K562 (cell line): ENCODE measurements around the gene SSTR5. TPM values are rescaled to one million over a fixed set of nuclear protein-coding genes. Genes with fewer than 3 reads are reported as not detected.

Experiments used
- ATAC-seq: fragments of 200-7000 bp; cut with Tn5 transposase; 3 replicates; pipeline ENCODE4 v1.9.1; 2020; ENCODE audit warnings: moderate library complexity
- BruUV-seq: library from RNA; stranded (reverse); fragments of 400-500 nt; replicated peaks from 2 replicates; lab custom pipeline; 2021; lab: Mats Ljungman, UMichigan
- CTCF ChIA-PET: fragments of 300-600 bp; formaldehyde crosslinking; extraction: SDS; loops from one replicate; lab custom pipeline; 2021; ENCODE audit warnings: low intra/inter-chr PET ratio; lab: Yijun Ruan, JAX
- POLR2A ChIA-PET: fragments of 300-600, 350-650 bp; sonication (Branson Sonifier 250); formaldehyde crosslinking; extraction: SDS; loops from one replicate; lab custom pipeline; 2021; ENCODE audit warnings: antibody characterized with exemption, inconsistent platforms; lab: Yijun Ruan, JAX
- DNase-seq, 4 experiments: peaks; one replicate each; pipeline versions ENCODE4 v3.0.0 to v3.0.0-alpha.2; 2011 to 2018; ENCODE audit warnings: low spot score in 3 of 4, mixed read lengths in 3 of 4; ENCODE audit errors: extremely low read depth in 1 of 4
- FAIRE-seq: peaks from 2 replicates; lab custom pipeline; 2011; peaks lifted over from hg19 to GRCh38; lab: Jason Lieb, UNC
- H2AFZ ChIP-seq: 2 replicates; pipeline ENCODE4 v1.6.0; 2011; ENCODE audit warnings: low read depth, low read length, control low read depth, inconsistent platforms
- H3K27ac ChIP-seq: fragments of 200-600 bp; 3 replicates; pipeline ENCODE4 v1.8.0; 2011; ENCODE audit warnings: low read depth, mild to moderate bottlenecking, control low read depth, inconsistent platforms, low read length, moderate library complexity, mixed read lengths; ENCODE audit errors: extremely low read depth
- H3K27me3 ChIP-seq, 2 experiments: fragments of 300-600 bp in 1 of 2; 2 replicates in 1 of 2; 3 replicates in 1 of 2; pipeline versions ENCODE4 v1.6.0 to v1.8.0; 2011; ENCODE audit warnings: inconsistent platforms in 2 of 2, low read length in 2 of 2, mild to moderate bottlenecking in 1 of 2, mixed read lengths in 1 of 2, moderate library complexity in 1 of 2; ENCODE audit not compliant: control insufficient read depth in 2 of 2, insufficient read depth in 2 of 2
- H3K36me3 ChIP-seq: fragments of 300-600 bp; 3 replicates; pipeline ENCODE4 v1.8.0; 2011; ENCODE audit warnings: mild to moderate bottlenecking, low read length, inconsistent platforms; ENCODE audit not compliant: control insufficient read depth, insufficient read depth
- H3K4me1 ChIP-seq, 2 experiments: fragments of 200-600 bp in 1 of 2; replicated peaks in 1 of 2; 2 replicates in 1 of 2; 3 replicates in 1 of 2; pipeline versions ENCODE4 v1.5.1 to v1.8.0; 2011; ENCODE audit warnings: inconsistent platforms in 2 of 2, low read length in 2 of 2, mild to moderate bottlenecking in 1 of 2, mixed read lengths in 1 of 2, moderate library complexity in 1 of 2; ENCODE audit not compliant: control insufficient read depth in 2 of 2, insufficient read depth in 2 of 2
- H3K4me2 ChIP-seq: 2 replicates; pipeline ENCODE4 v1.6.1; 2011; ENCODE audit warnings: low read length, control low read depth, inconsistent platforms, mixed read lengths; ENCODE audit not compliant: insufficient read depth
- H3K4me3 ChIP-seq: fragments of 200-600 bp; sonication (generic), shearing (Covaris generic); 2 replicates; pipeline ENCODE4 v1.5.1; 2016; ENCODE audit warnings: control low read depth, inconsistent platforms
- H3K79me2 ChIP-seq: fragments of 200-600 bp; 3 replicates; pipeline ENCODE4 v1.8.0; 2011; ENCODE audit warnings: low read length, inconsistent platforms; ENCODE audit not compliant: control insufficient read depth, insufficient read depth
- H3K9ac ChIP-seq, 2 experiments: 2 replicates each; pipeline versions ENCODE4 v1.6.0 to v1.6.1; 2011; ENCODE audit warnings: low read depth in 2 of 2, low read length in 2 of 2, control low read depth in 1 of 2, inconsistent platforms in 1 of 2, mild to moderate bottlenecking in 1 of 2, mixed read lengths in 1 of 2; ENCODE audit not compliant: insufficient read depth in 1 of 2
- H3K9me1 ChIP-seq: one replicate; pipeline ENCODE4 v1.6.0; 2011; ENCODE audit warnings: inconsistent platforms, mild to moderate bottlenecking, low read length, moderate library complexity; ENCODE audit not compliant: control insufficient read depth, insufficient read depth
- H3K9me3 ChIP-seq: replicated peaks from 2 replicates; pipeline ENCODE4 v1.5.1; 2011; ENCODE audit warnings: low read depth, low read length, inconsistent platforms; ENCODE audit not compliant: control insufficient read depth, insufficient read depth
- H4K20me1 ChIP-seq: replicated peaks from 2 replicates; pipeline ENCODE4 v1.6.1; 2011; ENCODE audit warnings: low read length, inconsistent platforms, mixed read lengths; ENCODE audit not compliant: control insufficient read depth, insufficient read depth
- AFF1 ChIP-seq, 2 experiments: fragments of 450-650 bp; IDR thresholded peaks; 2 replicates each; pipeline ENCODE4 v1.6.1; 2018; ENCODE audit warnings: mild to moderate bottlenecking in 2 of 2, low read depth in 1 of 2; ENCODE audit not compliant: partially characterized antibody in 2 of 2
- CBX2 ChIP-seq: fragments of 200-600 bp; sonication (generic); IDR thresholded peaks from one replicate; pipeline ENCODE4 v1.6.1; 2012; ENCODE audit warnings: mild to moderate bottlenecking, low read length, inconsistent platforms; ENCODE audit not compliant: insufficient read depth, poor library complexity, severe bottlenecking
- DACH1 ChIP-seq: fragments of 450-650 bp; IDR thresholded peaks from 2 replicates; pipeline ENCODE4 v1.6.1; 2018; ENCODE audit not compliant: partially characterized antibody
- EZH2 ChIP-seq: IDR thresholded peaks from 2 replicates; pipeline ENCODE4 v1.6.1; 2012; ENCODE audit warnings: low read depth, mild to moderate bottlenecking, inconsistent platforms, low read length, borderline replicate concordance
- KDM4B ChIP-seq, 2 experiments: fragments of 450-650 bp in 1 of 2; sonication (generic) in 1 of 2; IDR thresholded peaks; 2 replicates each; pipeline ENCODE4 v1.6.1; 2016 to 2017; ENCODE audit warnings: borderline replicate concordance in 2 of 2, antibody characterized with exemption in 1 of 2, low read depth in 1 of 2, mild to moderate bottlenecking in 1 of 2
- MXI1 ChIP-seq: IDR thresholded peaks from 2 replicates; pipeline ENCODE4 v1.6.1; 2011; ENCODE audit warnings: low read depth, mild to moderate bottlenecking, improper control_type of control experiment, low read length
- SNRNP70 ChIP-seq: fragments of 200-400 bp; formaldehyde crosslinking; optimal IDR thresholded peaks from 2 replicates; pipeline ENCODE3; 2017; ENCODE audit warnings: low read depth, low read length
- SRSF1 ChIP-seq: fragments of 200-400 bp; formaldehyde crosslinking; IDR thresholded peaks from 2 replicates; pipeline ENCODE4 v1.6.1; 2017; ENCODE audit warnings: mild to moderate bottlenecking, low read depth, low read length, moderate library complexity
- WGBS: fragments of 100-300 bp; shearing (Covaris generic); methylation state at CpG from one replicate; pipeline ENCODE4 v1.1.6; 2016; ENCODE audit warnings: low coverage, mixed read lengths; ENCODE audit not compliant: insufficient coverage; ENCODE audit errors: missing lambda C conversion rate; 5-methylcytosine and 5-hydroxymethylcytosine counted together
- in situ Hi-C: fragments of 300-500 bp; cut with MboI; formaldehyde crosslinking; loops from 4 replicates; pipeline ENCODE4 v1.15.0; 2018; ENCODE audit warnings: inconsistent platforms, mixed read lengths
- intact Hi-C: fragments of 100-400 bp; cut with micrococcal nuclease; formaldehyde crosslinking; loops from 2 replicates; pipeline ENCODE4 v1.14.2; 2022
- polyA plus RNA-seq, 8 experiments: library from polyadenylated mRNA; depleted of rRNA in 4 of 8; stranded (reverse) in 5 of 8; unstranded in 3 of 8; fragments of >200 nt; fragmentation: Nextera tagmentation in 2 of 8; fragmentation: Illumina TruSeq in 1 of 8; extraction: Ambion mirVana in 2 of 8; extraction: Trizol in 1 of 8; gene quantifications; 2 replicates each; pipeline versions ENCODE4 v1.2.1 to v1.2.3, GENCODE V29; 2011 to 2014; ENCODE audit warnings: inconsistent platforms in 1 of 8, missing spikeins in 1 of 8
- total RNA-seq, 7 experiments: library from RNA; depleted of rRNA in 6 of 7; stranded (reverse); fragments of >200 nt in 6 of 7; fragmentation: Illumina TruSeq in 2 of 7; extraction: Trizol in 2 of 7; gene quantifications; 2 replicates each; pipeline versions ENCODE4 v1.2.1 to v1.2.3, GENCODE V29; 2011 to 2021; ENCODE audit warnings: low replicate concordance in 1 of 7
- TF ChIP-seq, protein P1 (sequence below): fragments of 450-650 bp; IDR thresholded peaks from 2 replicates; pipeline ENCODE4 v1.6.1; 2016; ENCODE audit warnings: missing biosample characterization, missing genetic modification characterization

SSTR5 gene
- total and polyA plus RNA-seq, 9 of the 15 experiments (the other 6 are each of a cell fraction or from before 2014, with no cell fraction given): not detected

DNA sequence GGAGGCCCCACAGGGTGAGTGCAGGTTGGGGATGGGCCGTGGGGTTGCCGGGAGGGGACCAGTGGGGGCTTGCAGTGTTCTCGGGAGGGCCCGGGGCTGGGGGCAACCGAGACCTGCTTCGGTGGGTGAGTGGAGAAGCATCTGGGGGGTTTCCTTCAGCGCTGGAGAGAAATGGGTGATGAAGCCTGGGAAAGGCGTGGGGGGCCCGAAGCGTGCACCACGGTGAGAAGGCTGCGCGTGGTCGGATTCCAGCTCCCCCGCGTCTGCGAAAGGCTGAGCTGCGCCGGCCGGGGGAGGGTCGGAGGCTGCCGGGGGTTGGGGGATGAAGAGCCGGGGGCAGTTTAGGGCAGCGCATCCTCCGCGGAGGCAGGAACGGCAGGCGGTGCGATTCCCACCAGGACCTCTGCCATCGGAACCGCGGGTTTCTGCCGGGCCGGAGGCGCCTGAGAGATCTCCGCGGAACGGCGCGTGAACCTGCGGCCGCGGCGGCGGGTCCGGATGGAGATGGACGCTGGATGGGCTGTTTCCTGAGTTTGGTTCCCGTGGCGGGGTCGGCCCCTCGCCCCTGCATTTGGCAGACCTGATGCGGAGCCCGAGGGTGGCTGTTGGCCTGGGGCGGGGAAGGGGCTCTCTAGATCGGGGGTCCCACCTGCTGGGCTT is 6.9 kb upstream of the SSTR5 start:
- H3K36me3 ChIP-seq: no peaks in the 10 kb centered on the region
- no peak overlapping the region for H3K27ac ChIP-seq
- peaks cover 22 to 62% of the 10 kb centered on the region in 2 experiments for H3K27me3 ChIP-seq
- H2AFZ ChIP-seq: no peak overlapping the region
- FAIRE-seq (no peak), DNase-seq (no peak), ATAC-seq (no peak)
- no peak overlapping the region for H3K4me2 ChIP-seq
- no peaks in the 10 kb centered on the region for H3K9me1 ChIP-seq
- TF ChIP-seq KDM4B (IDR thresholded peaks at IDR 0.05; ENCODE audit: borderline replicate concordance in 2 of 2, low read depth in 1 of 2) (no peak), SNRNP70 (no peak), CBX2 (no peak), SRSF1 (no peak), AFF1 (IDR thresholded peaks at IDR 0.05; ENCODE audit: low read depth in 1 of 2, partially characterized antibody in 2 of 2) (no peak), EZH2 (no peak), DACH1 (no peak), MXI1 (no peak)
- TF ChIP-seq, protein P1, sequence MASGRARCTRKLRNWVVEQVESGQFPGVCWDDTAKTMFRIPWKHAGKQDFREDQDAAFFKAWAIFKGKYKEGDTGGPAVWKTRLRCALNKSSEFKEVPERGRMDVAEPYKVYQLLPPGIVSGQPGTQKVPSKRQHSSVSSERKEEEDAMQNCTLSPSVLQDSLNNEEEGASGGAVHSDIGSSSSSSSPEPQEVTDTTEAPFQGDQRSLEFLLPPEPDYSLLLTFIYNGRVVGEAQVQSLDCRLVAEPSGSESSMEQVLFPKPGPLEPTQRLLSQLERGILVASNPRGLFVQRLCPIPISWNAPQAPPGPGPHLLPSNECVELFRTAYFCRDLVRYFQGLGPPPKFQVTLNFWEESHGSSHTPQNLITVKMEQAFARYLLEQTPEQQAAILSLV: no peak
- 12% methylated on average over 26 of the region's 55 CpGs for WGBS
- intact Hi-C loops (no loop called here), in situ Hi-C loops (no loop called here)
- no peaks in the 10 kb centered on the region for H3K79me2 ChIP-seq
- peaks cover 0 to 43% of the 10 kb centered on the region in 2 experiments; a peak in 2 of 5 replicates for H3K4me1 ChIP-seq
- H3K9ac ChIP-seq: no peak overlapping the region
- H3K4me3 ChIP-seq: no peak overlapping the region
- no TSS peak for BruUV-seq
- H4K20me1 ChIP-seq: peaks cover 7% of the 10 kb centered on the region; the same call in 1 of the 2 replicates
- ChIA-PET CTCF (no interaction called here), POLR2A (no interaction called here)
- H3K9me3 ChIP-seq: no peaks in the 10 kb centered on the region
